Measurements from ENCODE around the gene UMODL1.

- TF ChIP-seq TAF1 (IDR thresholded peaks at IDR 0.05; ENCODE audit: borderline replicate concordance, low read depth, low read length), result no peak
- no peak for TF ChIP-seq POLR2A (IDR thresholded peaks at IDR 0.05; ENCODE audit: low read depth, low read length)
Measured at GRCh38 chr21:42037516-42037915, 33.6 kb upstream of the UMODL1 start.

Measured in GM12892 (cell line).